ENCODE measurements around the gene SMIM38.

SMIM38 gene

DNA sequence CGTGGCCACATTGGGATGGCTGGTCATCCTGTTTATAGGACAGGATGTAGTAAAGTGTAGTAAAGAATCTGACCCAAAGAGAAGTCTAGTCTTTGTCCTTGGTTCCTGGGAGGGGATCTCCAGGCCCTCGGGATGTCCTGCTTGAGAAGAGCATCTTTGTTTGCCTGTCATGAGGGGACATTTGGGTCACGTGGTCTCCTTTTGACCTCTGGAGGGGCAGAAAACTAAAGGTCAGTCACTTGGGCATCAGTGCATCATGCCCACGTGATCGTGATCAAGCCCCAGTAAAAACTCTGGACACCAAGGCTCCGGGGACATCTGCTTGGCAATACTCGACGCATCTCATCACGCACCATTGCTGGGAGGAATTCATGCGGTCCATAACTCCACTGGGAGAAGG, 9.1 kb downstream of the SMIM38 start:
- TF ChIP-seq, protein P1, sequence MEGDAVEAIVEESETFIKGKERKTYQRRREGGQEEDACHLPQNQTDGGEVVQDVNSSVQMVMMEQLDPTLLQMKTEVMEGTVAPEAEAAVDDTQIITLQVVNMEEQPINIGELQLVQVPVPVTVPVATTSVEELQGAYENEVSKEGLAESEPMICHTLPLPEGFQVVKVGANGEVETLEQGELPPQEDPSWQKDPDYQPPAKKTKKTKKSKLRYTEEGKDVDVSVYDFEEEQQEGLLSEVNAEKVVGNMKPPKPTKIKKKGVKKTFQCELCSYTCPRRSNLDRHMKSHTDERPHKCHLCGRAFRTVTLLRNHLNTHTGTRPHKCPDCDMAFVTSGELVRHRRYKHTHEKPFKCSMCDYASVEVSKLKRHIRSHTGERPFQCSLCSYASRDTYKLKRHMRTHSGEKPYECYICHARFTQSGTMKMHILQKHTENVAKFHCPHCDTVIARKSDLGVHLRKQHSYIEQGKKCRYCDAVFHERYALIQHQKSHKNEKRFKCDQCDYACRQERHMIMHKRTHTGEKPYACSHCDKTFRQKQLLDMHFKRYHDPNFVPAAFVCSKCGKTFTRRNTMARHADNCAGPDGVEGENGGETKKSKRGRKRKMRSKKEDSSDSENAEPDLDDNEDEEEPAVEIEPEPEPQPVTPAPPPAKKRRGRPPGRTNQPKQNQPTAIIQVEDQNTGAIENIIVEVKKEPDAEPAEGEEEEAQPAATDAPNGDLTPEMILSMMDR (IDR thresholded peaks at IDR 0.05; ENCODE audit: low read depth, low read length, missing control alignments): no peak
- in situ Hi-C loops (cut with HindIII; ENCODE audit: low sequenced_read_pairs): no loop called here

DNA sequence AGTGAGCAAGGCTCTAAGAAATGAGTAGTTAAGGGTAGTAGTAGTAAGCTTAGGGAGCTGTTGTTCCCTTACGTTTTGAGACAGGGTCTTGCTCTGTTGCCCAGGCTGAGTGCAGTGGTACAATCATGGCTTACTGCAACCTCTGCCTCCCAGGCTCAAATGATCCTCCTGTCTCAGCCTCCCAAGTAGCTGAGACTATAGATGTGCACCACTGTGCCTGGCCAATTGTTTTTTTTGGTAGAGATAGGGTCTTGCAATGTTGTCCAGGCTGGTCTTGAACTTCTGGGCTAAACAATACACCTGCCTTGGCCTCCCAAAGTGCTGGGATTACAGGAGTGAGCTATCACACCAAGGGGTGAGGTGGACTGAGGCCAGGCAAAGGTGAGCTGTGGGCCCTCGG, 10.0 kb downstream of the SMIM38 start:
- DNase-seq (ENCODE audit: low read depth): no peak
- TF ChIP-seq, protein P1 (IDR thresholded peaks at IDR 0.05; ENCODE audit: low read depth, low read length, missing control alignments): no peak
- H3K4me3 ChIP-seq (ENCODE audit: low read depth, low read length): no peak overlapping the region
- in situ Hi-C loops (cut with HindIII; ENCODE audit: low sequenced_read_pairs): no loop called here

More for the DNA sequence above, 9.1 kb downstream of the SMIM38 start:
- DNase-seq (ENCODE audit: low read depth): no peak
- H3K4me3 ChIP-seq (ENCODE audit: low read depth, low read length): no peak overlapping the region

DNA sequence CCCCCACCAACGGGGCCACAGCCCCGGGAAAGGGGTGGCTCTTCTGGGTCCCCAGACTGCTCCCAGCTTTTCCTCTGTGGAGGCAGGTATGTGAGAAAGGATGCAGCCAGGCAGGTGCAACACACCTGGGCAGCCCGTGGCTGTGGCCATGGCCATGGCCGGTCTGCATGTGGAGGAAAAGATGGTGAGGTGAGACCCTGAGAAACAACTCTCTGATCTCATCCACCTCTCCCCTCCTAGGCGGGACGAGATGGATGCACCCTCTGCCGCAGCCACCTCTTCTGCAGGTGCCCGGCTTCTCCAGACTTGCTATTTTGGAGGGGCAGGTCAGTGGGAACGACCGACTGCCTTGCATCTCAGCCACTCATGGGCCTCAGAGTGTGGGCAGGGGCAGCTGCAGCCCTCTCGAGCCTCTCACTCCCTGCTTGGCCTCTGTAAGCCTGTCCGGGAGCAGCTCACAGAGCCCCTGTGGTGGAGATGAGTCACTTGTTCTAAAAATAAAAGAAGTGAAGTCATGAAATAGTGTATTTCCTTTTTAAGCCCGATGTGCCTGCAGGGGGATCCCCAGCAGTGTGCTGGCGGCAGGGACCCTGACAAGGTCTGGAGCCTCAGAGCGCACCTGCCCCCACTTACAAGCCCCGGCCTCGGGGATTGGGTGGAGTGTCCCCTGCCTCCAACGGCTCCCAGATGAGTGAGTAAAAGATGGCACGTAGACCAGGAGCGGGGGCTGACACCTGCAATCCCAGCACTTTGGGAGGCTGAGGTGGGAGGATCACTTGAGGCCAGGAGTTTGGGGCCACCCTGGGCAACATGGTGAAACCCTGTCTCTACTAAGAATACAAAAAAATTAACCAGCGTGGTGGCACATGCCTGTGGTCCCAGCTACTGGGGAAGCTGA, 10.7 kb downstream of the SMIM38 start:
- peak; percentile 78 for DNase-seq (ENCODE audit: low read depth)
- TF ChIP-seq, protein P1 (IDR thresholded peaks at IDR 0.05; ENCODE audit: low read depth, low read length, missing control alignments): peak; percentile 47
- no peak overlapping the region for H3K4me3 ChIP-seq (ENCODE audit: low read depth, low read length)
- in situ Hi-C loops (cut with HindIII; ENCODE audit: low sequenced_read_pairs): no loop called here

DNA sequence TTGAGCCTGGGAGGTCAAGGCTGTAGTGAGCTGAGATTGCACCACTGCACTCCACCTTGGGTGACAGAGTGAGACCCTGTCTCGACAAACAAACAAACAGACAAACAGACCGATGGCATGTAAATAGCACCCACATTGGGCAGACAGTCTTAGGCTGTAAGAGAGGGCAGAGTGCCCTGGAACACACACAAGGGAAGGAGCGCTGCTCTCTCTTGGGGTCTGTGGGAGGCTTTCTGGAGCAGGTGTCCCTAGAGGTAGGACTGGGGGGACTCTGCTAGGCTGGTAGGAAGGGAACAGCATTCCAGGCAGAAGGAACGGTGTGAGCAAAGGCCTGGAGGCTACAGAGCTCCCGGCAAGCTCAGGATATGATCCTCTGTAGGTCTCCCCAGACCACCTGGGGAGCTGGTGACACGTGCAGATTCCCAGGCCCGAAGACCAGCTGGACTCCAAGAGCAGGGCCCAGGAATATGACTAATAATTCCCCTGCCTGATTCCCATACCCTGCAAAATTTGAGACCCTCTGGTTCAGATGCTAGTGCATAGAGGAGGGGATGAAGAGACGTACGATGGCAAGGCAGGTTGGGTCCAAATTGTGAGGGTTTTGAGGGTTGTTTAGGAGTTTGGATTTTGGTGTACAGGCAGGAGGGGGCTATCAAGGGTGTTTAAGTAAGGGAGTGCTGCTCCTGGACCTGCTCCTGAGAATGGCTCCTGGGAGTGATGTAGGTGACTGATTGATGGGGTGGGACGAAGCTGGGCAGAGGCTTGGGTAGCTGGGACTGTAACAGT, 11.6 kb downstream of the SMIM38 start:
- no peak overlapping the region for H3K4me3 ChIP-seq (ENCODE audit: low read depth, low read length)
- DNase-seq (ENCODE audit: low read depth): no peak
- in situ Hi-C loops (cut with HindIII; ENCODE audit: low sequenced_read_pairs): no loop called here
- TF ChIP-seq, protein P1 (IDR thresholded peaks at IDR 0.05; ENCODE audit: low read depth, low read length, missing control alignments): no peak

DNA sequence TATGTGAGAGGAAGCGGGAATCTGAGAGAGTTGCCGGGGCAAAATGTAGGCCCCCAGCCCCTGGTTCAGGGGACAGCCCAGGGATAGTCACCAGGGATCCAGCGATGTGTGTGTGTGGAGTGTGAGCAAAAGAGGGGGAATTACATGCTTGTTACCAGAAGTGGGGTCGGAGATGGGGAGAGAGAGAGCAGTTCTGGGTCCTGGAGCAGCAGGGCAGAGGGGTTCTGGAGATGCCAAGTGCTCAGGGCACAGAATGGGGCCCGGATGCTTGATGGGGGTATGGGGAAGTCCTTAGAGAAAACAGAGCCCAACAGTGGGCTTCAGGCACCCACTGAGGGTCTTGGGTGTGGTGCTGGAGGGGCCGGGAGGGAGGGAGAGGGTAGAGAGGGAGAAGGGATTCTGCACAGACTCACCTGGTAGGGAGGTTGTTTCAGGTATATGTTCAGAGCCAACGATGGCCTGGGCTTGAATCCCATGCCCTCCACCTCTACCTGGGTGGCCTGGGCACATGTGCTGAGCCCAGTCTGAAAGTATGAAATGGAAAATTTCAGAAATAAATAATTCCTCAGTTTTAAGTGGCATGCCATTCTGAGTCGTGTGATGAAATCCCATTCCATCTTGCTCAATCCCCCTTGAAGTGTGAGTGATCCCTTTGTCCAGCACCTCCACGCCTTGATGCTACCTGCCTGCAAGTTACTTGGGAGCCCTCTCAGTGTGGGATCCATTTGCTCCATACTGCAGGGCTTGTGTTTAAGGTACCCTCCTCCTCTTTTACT, 12.4 kb downstream of the SMIM38 start:
- in situ Hi-C loops (cut with HindIII; ENCODE audit: low sequenced_read_pairs): no loop called here
- DNase-seq (ENCODE audit: low read depth): no peak
- no peak overlapping the region for H3K4me3 ChIP-seq (ENCODE audit: low read depth, low read length)
- TF ChIP-seq, protein P1 (IDR thresholded peaks at IDR 0.05; ENCODE audit: low read depth, low read length, missing control alignments): no peak

DNA sequence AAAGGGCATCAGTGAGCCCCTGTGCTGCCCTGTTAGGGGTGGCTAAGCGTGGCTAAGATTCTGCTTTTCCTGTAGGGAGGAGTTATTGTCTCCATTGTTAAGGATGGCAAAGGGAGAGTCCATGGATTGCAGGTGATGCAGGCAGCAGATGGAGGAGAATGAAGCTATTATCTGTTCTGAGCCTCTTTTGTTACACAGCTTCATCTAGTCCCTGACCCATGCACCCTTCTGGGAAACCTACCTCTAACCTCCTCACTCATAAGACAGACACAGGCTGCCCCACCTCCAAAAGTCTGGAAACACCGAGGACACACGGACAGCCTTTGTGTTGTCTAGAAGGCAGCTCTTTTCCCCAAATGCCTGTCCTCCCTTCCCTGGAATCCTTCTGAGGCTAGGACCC, 13.7 kb downstream of the SMIM38 start:
- no peak overlapping the region for H3K4me3 ChIP-seq (ENCODE audit: low read depth, low read length)
- in situ Hi-C loops (cut with HindIII; ENCODE audit: low sequenced_read_pairs): no loop called here

More for the DNA sequence above, 13.7 kb downstream of the SMIM38 start:
- TF ChIP-seq, protein P1 (IDR thresholded peaks at IDR 0.05; ENCODE audit: low read depth, low read length, missing control alignments): no peak
- no peak for DNase-seq (ENCODE audit: low read depth)

All from astrocyte of the cerebellum (primary cell).